Inflammatory macrophage (primary cell): ENCODE data around the gene FDXR.
A peak's percentile ranks its signal among the peaks of the same experiment; 100 is the strongest.
"Not testable (repeated sequence)": the region's sequence is repeated elsewhere in the genome, so short reads cannot be mapped to it uniquely, and the experiment has no call there.

ENCODE experiments used
- DNase-seq, 2 donors: peaks; one replicate each; pipeline ENCODE4 v3.0.0-alpha.2; 2020 to 2022

The FDXR gene

DNA sequence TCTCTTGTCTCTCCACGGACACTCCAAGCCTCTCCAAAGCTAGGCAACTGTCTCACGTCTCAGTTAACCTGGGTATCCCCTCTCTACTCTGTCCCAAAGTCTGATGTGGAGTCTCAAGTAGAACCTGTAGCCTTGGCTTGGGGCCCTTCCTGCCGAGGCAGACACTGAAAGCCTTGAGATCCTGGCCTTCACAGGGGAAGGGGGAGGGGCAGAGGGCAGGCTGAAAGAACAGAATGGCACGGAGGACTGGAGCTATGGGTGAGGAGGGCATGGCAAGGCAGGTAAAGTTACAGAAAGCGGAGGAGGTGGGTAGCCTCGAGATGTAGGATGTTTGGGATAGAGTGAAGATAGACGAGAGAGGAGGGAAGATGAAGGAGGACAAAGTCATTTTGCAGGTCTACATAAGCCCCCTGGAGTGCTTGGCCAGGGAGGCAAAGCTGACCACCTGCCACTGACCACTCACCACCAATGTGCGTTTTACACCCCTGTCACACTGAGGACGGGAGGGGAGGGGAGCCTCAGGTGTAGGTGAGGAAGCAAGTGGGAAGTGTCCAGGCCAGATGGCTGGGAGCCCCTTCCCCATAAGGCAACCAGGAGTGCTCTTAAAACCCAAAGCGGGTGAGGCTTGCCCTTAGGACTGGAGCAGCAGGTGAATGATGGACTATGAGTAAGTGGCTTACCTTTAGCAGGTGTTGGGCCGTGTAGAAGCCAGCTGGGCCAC is 1.3 kb downstream of the FDXR start:
- no peak for DNase-seq

DNA sequence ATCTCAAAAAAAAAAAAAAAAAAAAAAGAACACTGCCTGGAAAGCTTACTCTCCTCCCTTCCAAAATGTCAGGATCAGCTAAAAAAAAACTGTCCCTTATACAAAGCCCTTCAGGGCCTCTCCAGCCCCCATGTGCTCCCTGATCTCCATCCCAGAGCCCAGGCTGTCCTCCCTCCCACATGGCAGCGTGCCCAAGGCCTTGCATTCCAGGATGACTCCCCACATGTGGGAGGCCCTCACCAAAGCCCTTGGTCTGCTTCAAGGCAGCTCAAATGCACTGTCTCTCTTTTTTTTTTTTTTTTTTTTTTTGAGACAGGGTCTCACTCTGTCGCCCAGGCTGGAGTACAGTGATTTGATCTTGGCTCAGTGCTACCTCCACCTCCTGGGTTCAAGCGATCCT is 2.3 kb downstream of the FDXR start:
- DNase-seq, result no peak

DNA sequence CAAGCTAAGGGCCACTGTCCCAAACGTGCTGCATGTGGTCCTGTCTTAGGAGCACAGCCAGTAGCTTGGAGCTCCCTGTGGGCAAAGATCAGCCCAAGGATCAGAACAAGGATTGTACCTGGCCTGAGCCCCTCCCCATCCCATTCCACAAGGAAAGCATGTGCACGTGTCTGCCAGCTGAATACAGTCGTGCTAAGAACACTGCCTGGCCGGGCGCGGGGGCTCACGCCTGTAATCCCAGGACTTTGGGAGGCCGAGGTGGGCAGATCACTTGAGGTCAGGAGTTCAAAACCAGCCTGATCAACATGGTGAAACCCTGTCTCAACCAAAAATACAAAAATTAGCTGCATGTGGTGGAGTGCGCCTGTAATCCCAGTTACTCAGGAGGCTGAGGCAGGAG is 2.8 kb downstream of the FDXR start:
- not testable (repeated sequence) for DNase-seq

DNA sequence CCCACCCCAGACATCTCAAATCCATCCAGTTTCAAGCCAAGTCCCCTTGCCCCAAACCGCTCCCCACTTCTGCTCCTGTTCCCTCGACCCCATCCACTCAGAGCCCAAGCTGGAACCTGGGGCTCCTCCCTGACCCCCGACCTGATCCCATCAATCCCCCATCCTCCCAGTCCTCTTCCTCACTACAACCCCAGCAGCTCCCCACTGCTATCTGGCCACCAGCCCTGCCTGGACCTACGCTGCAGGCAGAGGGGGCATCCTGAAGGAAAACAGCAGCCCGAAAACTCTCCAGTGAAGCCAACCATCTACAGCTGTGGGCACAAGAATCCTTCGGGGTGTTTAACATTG is 3.9 kb downstream of the FDXR start:
- DNase-seq, result no peak

DNA sequence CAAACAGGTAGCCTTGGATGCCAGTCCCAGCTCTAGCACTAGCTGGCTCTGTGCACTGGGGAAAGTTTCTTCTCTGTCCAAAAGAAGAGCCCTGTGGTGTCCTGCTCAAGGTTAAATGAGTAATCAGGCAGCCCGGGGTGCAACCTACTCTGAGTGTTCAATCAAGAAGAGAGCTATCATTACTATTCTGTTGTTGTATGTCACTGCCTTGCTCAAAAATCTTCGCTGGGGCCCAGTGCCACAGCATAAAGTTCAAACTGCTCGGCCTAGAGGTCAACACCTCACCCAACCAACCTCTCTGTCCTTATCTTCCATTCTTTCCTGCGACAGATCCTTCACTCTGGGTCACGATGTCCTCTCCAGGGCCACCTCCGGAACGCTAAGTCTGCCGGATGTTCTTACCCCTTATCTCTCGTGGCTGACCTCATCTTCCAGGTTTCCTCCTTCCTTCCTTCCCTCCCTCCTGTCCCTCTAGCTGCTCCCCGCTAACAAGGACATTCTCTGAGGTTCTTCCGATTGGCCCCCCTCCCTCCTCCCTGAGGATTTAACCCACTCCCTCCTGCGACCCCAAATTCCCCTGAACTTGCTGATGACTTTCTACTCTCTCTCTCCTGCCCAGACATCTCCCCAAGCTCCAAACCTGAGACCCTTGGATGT is 4.4 kb downstream of the FDXR start:
- no peak for DNase-seq

DNA sequence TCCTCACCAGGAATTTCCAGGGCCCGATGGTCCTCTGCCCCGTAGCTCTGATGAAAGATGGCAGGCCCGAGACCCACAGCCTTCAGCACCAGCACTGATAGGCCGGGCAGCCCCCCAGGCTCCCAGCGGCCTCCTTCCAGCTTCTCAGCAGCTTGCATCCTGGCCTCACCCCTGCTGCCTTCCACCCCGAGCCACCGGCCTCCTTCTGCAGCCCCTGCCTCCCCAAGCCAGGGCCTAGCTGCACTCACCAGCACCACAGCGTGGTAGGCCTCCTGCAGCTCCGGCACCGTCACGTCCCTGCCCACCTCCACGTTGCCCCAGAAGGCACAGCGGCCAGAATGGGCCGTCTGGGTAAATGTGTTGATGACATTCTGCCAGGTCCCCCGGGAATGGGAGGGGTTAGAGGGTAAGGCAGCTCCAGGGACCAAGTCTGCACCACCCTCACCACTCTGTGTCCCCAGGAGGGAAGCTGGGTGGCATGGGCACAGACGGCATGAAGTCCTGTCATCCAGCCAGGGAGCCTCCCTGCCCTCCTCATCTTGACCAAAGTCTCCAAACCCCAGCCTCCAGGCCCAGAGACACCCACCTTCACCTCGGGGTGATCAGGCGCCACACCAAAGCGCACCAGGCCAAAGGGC is 6.5 kb downstream of the FDXR start:
- DNase-seq, result no peak

DNA sequence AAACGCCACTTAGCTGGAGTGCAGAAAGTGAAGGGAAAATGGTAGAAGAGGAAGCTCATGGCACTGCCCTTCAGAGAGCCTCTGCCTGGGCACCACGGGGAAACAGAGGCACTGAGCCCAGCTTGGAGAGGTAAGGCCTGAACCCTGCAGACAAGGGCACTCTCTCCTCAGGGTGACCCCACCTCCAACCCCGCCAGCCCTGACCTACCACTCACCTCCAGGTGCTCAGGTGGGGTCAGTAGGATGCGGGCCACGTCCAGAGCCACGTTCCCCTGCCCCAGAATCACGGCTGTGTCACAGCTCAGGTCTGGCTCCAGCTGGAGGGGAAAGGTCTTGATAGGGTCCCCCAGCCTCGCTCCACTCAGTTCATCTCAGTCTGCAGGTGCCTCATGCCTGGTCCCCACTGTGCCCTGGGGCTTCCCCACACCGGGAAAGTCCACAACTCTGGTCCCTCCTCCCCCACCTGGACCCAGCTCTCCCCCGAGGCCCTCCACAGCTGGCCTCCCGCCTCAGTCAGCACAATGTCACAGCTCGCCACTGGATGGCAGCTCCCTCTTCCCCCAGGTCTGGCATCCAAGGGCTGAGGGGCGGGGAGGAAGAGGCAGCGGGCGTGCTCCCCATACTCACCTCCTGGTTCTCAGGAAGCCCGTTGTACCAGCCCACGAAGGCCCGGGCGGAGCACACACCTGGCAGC is 7.1 kb downstream of the FDXR start:
- no peak for DNase-seq

DNA sequence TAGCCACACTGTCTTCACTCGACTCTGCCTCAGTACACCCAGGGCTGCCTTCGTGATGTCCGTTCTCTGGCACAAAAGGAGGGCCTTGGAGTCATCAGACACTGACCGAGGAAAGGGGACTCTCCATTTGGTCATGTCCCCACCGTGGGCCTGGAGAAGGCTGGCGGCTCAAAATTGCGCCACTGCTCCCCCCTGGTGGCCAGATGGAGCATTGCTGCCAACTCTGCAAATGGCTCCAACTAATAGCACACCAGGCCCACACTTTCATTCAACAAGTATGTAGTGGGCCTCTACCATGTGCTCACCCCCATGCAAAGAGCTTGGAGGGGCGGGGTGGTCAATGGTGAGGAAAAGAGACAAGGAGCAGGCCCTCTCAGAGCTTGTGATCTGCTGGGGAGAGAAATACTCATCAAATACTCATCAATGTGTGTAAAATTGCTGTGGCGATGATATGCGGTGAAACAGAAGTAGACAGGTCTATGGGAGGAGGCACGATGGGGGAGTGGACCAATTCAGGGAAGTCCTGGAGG is 7.9 kb downstream of the FDXR start:
- DNase-seq, result peak; percentile 69 to 76

DNA sequence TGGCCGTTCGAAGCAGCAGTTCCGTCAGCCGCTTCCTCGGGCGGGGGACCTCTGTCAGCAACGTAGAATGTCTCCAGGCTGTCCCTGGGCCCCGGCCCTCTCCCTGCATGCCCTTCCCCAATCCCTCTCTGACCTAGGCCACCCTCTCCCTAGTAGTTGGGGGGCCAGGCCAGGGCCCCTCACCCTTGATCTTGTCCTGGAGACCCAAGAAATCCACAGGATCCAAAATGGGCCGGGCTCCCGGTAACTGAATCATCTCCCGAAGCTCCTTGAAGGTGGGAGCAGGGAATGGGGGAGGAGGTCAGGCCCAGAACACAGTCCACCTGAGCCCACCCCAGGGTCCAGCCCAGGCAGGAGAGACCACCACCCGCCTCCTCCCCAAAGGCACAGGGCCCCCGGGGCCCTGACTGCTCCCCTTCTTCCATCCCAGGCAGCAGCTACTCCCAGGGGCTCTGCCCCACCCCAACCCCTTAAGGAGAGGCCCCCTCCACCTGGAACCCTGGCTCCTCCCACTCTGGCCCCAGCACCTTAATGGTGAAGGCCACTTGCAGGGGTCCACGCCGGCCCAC is 8.4 kb downstream of the FDXR start:
- no peak for DNase-seq

DNA sequence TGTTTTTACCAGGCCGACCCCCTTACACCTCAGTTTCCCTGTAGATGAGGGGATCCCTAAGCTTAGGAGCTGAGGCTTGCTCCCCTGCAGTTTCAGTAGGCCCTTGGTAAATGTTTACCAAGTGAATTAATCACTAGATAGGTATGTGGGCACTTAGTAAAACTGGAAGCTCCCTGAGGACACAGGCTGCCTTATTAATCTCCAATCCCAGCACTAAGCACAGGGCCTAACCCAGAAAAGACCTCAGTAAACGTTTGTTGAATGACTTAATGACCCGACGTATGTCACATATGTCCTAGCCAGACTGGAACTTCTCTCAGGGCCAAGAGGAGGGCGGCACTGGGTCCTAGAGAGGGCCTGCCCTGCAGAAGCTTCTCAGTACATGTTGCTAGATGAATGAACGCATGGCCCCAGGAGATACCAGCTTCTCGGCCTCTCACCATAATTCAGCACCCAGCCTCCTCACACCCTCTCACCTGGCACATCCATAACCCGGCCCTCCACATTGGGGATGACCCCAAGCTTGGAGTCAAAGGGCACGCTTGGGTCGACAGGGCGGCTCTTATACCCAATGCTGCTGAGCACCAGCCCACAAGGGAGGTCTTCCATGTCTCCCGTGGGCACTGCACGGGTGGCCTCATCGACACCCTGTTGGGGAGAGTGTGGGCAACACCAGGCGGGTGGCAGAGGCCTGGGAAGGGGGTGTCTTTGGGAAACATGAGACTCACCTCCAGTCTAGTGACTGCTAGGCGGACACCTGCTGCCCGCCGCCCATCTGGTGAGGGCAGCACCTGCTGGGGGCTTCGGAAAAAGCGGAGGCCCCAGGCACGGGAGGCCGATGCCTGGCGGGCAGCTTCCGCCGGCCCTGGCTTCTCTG is 9.1 kb downstream of the FDXR start:
- no peak for DNase-seq

DNA sequence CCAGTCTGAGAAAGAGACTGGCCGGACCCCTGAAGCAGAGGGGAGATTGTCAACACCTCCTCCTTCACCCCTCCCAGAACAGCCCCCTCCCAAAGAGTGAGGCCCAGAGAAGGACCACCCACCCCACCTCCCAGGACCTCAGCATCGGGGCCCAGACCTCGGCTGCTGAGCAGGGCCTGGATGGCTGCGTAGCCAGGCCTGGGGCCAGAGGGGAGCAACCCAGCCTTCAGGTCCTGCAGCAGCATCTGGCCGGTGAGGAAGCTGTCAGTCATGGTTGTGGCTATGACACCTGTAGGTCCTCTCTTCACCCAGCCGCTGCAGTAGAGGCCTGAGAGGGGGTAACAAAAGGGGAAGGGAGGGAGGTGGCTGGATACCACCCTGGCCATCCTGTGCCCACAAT is 9.9 kb downstream of the FDXR start:
- DNase-seq, result no peak

DNA sequence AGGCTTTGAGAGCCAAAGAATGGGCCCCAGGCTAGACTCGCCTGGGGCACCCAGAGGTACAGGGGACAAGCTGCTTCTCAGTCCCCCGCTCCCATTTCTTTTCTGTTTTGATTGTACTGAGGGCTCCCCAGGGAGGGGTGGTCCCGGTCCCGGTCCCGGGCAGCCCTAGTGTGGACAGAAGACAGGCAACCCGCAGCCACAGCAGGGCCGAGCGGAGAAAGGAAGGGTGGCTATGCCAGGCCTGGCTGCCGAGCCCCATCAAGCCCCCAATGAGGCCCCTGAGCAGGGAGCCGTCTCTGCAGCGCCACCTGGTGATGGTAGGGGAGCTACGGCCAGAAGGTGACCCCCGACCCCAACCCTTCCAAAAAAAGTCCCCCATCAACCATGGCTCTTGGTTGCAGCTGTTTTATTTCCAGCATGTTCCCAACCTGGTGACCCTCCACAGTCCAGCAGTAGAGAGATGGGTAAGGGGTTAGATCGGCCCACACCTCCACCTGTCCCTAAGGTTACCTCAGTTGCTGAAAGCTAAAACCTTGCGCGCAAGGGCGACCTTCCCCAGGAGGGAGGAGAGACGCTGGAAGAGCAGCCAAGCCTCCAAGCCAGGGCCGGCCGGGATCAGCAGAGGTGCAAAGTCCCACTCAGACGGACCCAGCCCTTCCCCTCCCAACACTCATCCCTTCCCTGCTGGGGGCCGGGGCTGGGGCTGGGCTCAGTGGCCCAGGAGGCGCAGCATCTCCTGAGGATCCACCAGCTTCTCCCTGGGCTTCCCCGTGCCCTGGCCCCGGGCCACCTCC is 10.5 kb downstream of the FDXR start:
- peak; percentile 51 to 61 for DNase-seq

DNA sequence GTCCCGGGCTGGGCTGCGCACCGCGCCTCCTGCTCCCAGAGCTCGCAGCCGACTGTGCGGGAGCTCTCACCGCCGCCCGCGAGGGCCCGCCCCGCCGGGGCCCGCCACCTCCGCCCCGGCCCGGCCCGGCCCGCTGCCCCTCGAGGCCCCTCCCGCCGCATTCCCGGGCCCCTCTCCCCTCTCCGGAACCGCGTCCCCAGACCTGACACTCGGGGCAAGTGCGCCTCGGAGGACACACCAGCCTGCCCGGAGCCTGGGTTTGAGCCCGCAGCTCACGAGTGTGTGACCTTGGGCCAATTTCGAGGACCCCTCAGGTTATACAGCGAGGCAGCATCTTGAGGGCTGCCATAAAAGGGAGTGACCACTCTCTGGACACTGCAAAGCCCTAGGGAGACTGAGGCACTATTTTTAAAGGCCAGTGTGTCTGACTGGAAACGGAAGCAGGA is 11.1 kb downstream of the FDXR start:
- DNase-seq, result no peak

DNA sequence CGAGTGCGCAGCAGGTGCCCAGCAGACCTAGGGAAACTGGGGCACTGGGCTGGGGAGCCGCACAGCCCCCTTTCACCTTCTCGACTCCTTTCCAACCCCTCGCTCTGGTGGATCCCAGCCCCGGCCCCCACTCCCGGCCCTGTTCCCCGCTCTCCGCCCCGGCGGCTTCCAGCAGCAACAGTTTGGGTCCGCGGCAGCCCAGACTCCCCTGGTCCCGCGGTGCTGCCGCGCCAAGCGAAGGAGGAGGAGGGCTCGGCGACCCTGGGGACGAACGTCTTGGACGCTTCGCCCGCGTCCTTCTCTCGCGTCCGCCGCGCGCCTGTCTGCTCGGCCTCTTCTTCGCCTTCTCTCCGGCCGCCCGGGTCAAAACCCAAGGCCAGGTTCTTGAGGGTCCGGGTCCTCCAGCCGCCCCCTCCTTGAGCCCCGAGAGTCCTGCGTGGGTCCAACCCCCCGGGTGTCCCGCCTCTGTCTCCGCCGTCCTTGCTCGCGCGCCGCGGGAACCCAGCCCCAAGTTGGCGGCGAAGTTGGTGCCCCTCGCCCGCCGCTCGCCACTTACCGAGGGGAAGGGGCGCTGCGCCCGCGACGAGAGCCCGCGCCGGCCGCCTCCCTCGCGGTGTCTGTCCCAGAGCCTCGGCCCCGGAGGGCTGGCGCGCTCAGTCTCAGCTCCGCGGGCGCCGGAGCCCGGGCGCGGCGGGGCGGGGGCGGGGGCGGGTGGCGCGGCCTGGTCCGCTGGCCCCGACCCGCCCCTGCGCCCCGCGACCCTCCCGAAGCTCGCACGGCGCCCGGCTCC is 11.7 kb downstream of the FDXR start:
- DNase-seq, result no peak

DNA sequence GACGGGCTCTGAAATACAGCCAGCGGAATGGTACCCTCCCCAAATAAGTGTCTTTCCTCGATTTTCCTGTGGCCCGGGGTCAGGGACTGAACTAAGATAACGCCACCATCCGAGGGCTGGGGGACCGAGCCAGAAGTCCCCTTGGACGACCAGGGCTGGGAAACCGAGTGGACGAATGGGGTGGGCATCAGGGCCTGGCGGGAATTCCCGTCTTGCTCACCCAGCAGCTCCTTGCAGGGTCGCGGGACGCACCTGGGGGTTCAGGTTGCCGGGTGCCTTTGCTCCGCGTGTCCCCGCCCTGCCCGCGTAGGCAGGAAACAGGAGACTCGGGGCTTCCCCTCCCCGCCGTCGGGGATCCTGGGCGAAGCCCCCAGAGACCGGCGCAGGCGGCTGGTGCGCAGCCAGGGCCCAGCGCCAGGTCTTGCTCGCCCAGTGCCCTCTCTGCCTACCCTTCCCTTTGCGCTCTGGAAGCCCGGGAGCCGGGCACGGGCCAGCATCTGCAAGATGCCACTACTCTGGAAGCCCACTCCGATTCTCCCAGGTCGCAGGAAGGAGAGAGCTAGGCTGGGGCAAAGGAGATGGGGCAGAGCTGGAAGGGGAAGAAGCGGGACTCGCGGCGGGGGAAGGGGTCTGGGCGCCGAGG is 12.4 kb downstream of the FDXR start:
- no peak for DNase-seq

DNA sequence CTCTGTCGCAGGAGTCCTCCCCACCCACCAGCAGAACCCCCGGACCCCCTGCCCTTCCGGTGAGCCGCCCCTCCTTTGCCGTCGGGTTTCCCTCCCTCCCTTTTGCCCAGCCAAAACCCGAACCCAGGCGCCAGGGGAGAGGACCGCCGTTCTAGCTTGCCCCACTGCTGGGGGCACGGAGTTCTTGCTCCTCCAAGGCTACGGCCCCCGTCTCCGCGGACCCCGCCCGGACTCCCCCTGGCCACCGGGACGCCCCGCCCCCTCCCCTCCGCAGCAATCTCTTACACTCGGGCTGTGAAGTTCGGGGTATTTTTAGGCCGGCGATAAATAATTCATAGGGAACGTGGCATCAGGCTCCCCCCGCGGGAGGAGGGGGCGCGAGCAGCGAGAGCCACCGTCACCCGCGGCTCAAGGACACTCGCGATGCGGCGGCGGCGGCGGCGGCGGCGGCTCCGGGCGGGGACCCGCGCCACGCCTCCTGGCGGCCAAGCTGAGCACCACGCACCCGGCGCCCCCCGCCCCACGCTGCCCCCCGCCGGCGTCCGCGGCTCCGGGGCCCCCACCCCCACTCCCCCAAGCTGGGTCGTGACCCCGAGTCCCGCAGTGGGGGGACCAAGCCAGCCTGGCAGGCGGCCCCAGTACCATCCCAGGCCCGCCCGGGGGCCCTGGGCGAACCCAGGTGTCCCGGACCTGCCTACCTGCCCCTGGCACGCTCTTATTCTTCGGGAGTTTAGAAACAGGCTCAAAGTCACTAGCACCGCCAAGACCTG is 13.2 kb downstream of the FDXR start, which contains the start of gene GRIN2C:
Gene GRIN2C (minus strand): TSS at position 427 of the 770 bp plus-strand sequence. CDS start 4,793 bp downstream, outside the sequence.
- DNase-seq, result no peak

DNA sequence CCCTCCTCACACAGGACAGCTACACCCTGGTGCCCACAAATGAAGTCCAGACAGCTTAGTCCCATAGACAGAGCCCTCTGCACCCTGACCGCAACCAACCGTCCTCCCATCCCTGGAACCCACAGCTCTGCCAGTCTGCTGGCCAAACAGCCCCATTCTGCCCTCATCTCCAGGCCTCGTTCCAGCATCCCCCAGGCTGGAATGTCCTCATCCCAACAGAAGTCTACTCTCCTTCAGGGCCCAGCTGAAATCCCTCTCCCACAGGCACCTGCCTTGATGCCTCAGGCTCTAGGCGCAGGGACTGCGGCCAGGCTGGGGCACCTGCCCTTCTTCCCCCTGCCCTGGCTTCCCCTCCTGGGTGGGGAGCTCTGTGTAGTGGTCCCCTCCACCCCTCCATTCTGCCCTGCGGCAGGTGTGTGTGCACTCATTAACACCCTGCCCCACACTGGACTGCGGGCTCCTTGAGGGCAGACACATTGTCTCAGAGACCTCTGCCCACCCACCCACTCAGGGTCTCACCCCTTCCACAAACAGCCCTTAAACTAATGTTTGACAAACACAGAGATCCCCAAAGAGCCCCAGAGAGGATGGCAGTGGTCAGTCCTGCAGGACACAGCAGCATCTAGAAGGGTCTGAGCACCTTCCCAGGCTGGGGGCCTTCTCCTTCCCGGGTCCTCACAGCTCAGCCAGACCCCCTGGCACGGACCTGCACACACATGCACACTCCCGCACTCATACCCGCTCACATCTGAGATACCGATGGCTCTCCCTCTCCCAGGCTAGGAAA is 13.9 kb downstream of the FDXR start:
- no peak for DNase-seq

DNA sequence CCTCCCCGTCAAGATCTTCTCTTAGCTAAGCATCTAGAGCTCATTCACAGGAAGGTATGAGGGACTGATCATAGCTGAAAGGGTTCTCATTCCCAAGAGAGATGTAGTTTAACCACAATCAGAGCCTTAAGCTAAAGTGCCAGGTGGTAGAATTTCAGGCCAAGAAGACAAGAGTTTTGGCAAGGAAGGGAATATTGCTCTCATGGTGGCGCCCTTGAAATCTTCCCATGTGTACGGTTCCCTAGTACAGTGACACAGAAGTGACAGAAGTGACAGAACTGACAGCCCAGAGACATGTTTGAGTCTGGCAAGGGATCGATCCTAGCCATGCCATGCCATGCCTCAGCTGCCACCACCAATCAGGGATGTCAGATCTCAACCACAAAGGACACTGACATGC is 15.6 kb downstream of the FDXR start:
- DNase-seq, result no peak
